GM23338 (cell line): Measurements from ENCODE around the gene FGD4. TPM values are rescaled to one million over a fixed set of nuclear protein-coding genes. Genes with fewer than 3 reads are reported as not detected.
A peak's percentile ranks its signal among the peaks of the same experiment; 100 is the strongest.

ENCODE experiments used
- ATAC-seq: fragments of 200-7000 bp; cut with Tn5 transposase; 3 replicates; pipeline ENCODE4 v1.9.1; 2020
- DNase-seq: peaks from one replicate; pipeline ENCODE4 v3.0.0-alpha.2; 2015; ENCODE audit warnings: low spot score
- H2AFZ ChIP-seq: fragments of 200-600 bp; sonication (generic); 2 replicates; pipeline ENCODE4 v1.8.0; 2016; ENCODE audit warnings: antibody characterized with exemption, mild to moderate bottlenecking, moderate library complexity
- H3F3A ChIP-seq: fragments of 200-600 bp; sonication (generic); replicated peaks from 2 replicates; pipeline ENCODE4 v1.8.0; 2017; ENCODE audit warnings: antibody characterized with exemption, mixed run types, low read depth
- H3K27ac ChIP-seq: fragments of 200-600 bp; sonication (generic); 2 replicates; pipeline ENCODE4 v1.6.1; 2016; ENCODE audit warnings: low read depth
- H3K27me3 ChIP-seq: fragments of 200-600 bp; sonication (generic); 2 replicates; pipeline ENCODE4 v1.8.0; 2016; ENCODE audit warnings: mild to moderate bottlenecking, mixed run types, moderate library complexity; ENCODE audit not compliant: insufficient read depth
- H3K36me3 ChIP-seq: fragments of 200-600 bp; sonication (generic); 2 replicates; pipeline ENCODE4 v1.8.0; 2016; ENCODE audit warnings: mild to moderate bottlenecking; ENCODE audit not compliant: insufficient read depth
- H3K4me1 ChIP-seq: fragments of 200-600 bp; sonication (generic); 2 replicates; pipeline ENCODE4 v1.8.0; 2016; ENCODE audit warnings: mild to moderate bottlenecking, moderate library complexity; ENCODE audit not compliant: insufficient read depth
- H3K4me2 ChIP-seq: fragments of 200-600 bp; sonication (generic); 2 replicates; pipeline ENCODE4 v1.7.1; 2017; ENCODE audit warnings: mixed run types
- H3K4me3 ChIP-seq: fragments of 200-600 bp; sonication (generic); 2 replicates; pipeline ENCODE4 v1.6.1; 2016; ENCODE audit warnings: mixed run types
- H3K79me2 ChIP-seq: fragments of 200-600 bp; sonication (generic); replicated peaks from 2 replicates; pipeline ENCODE4 v1.8.0; 2017; ENCODE audit warnings: mild to moderate bottlenecking; ENCODE audit not compliant: insufficient read depth
- H3K9me2 ChIP-seq: fragments of 200-600 bp; sonication (generic); 2 replicates; pipeline ENCODE4 v1.8.0; 2017; ENCODE audit not compliant: insufficient read depth
- H4K20me1 ChIP-seq: fragments of 200-600 bp; sonication (generic); replicated peaks from 2 replicates; pipeline ENCODE4 v1.8.0; 2017; ENCODE audit warnings: mild to moderate bottlenecking; ENCODE audit not compliant: insufficient read depth
- H3K27ac Mint-ChIP-seq: 2 replicates; pipeline ENCODE4 v1.8.0; 2020; ENCODE audit warnings: inconsistent platforms, mild to moderate bottlenecking, moderate library complexity, mixed read lengths
- H3K27me3 Mint-ChIP-seq: 3 replicates; pipeline ENCODE4 v1.8.0; 2022; ENCODE audit warnings: low read depth, mild to moderate bottlenecking, moderate library complexity, mixed read lengths, inconsistent platforms; ENCODE audit not compliant: insufficient read depth, poor library complexity
- H3K36me3 Mint-ChIP-seq: 3 replicates; pipeline ENCODE4 v1.8.0; 2021; ENCODE audit warnings: low read depth, mild to moderate bottlenecking, inconsistent platforms, moderate library complexity, mixed read lengths
- H3K4me1 Mint-ChIP-seq: 3 replicates; pipeline ENCODE4 v1.8.0; 2020; ENCODE audit warnings: mild to moderate bottlenecking, inconsistent platforms, mixed read lengths
- H3K4me3 Mint-ChIP-seq: 3 replicates; pipeline ENCODE4 v1.8.0; 2021; ENCODE audit warnings: moderate library complexity, mild to moderate bottlenecking, inconsistent platforms, mixed read lengths
- H3K9me3 Mint-ChIP-seq: 3 replicates; pipeline ENCODE4 v1.8.0; 2020; ENCODE audit warnings: moderate library complexity, mild to moderate bottlenecking, inconsistent platforms, mixed read lengths
- CREB1 ChIP-seq: fragments of 250-450 bp; sonication (Bioruptor Pico); IDR thresholded peaks from 2 replicates; pipeline ENCODE4 v1.5.0; 2020; ENCODE audit warnings: low read depth, mild to moderate bottlenecking, moderate library complexity
- ETS1 ChIP-seq: IDR thresholded peaks from 2 replicates; pipeline ENCODE4 v1.6.1; 2016; ENCODE audit warnings: antibody characterized with exemption
- EZH2 ChIP-seq: fragments of 200-600 bp; sonication (generic); IDR thresholded peaks from one replicate; pipeline ENCODE4 v1.8.0; 2017; ENCODE audit warnings: antibody characterized with exemption, mild to moderate bottlenecking, low read depth; ENCODE audit not compliant: unreplicated experiment
- EZH2phosphoT487 ChIP-seq: fragments of 200-600 bp; sonication (generic); IDR thresholded peaks from one replicate; pipeline ENCODE4 v1.8.1; 2018; ENCODE audit warnings: antibody characterized with exemption; ENCODE audit not compliant: unreplicated experiment
- JUNB ChIP-seq: IDR thresholded peaks from one replicate; pipeline ENCODE4 v1.6.1; 2016; ENCODE audit warnings: antibody characterized with exemption; ENCODE audit not compliant: unreplicated experiment
- POLR2AphosphoS5 ChIP-seq: IDR thresholded peaks from 2 replicates; pipeline ENCODE4 v1.6.1; 2016; ENCODE audit warnings: antibody characterized with exemption, low read depth
- REST ChIP-seq: IDR thresholded peaks from one replicate; pipeline ENCODE4 v1.6.1; 2018; ENCODE audit warnings: antibody characterized with exemption; ENCODE audit not compliant: unreplicated experiment
- STAT1 ChIP-seq: IDR thresholded peaks from one replicate; pipeline ENCODE4 v1.6.1; 2016; ENCODE audit warnings: antibody characterized with exemption; ENCODE audit not compliant: unreplicated experiment
- ZNF114 ChIP-seq: fragments of 250-450 bp; sonication (Bioruptor Pico); IDR thresholded peaks from 2 replicates; pipeline ENCODE4 v1.5.0; 2020; ENCODE audit warnings: mild to moderate bottlenecking, moderate library complexity
- ZNF331 ChIP-seq: fragments of 250-450 bp; sonication (Bioruptor Pico); IDR thresholded peaks from 2 replicates; pipeline ENCODE4 v1.5.0; 2020; ENCODE audit warnings: low read depth, mild to moderate bottlenecking, moderate library complexity
- polyA plus RNA-seq: library from polyadenylated mRNA; unstranded; fragments of >200 nt; fragmentation: Nextera tagmentation; extraction: Ambion mirVana; gene quantifications from 2 replicates; pipeline ENCODE4 v1.2.1, GENCODE V29; 2016
- total RNA-seq: library from RNA; depleted of rRNA; stranded (reverse); fragments of >200 nt; shearing (Covaris generic); gene quantifications from 2 replicates; pipeline ENCODE4 v1.2.3, GENCODE V29; 2014
- TF ChIP-seq, protein P1 (sequence below), 2 experiments: fragments of 200-600 bp in 1 of 2; sonication (generic) in 1 of 2; conservative IDR thresholded peaks; 2 replicates each; pipeline versions ENCODE4 v1.5.1 to v1.6.1; 2016 to 2017; ENCODE audit warnings: antibody characterized with exemption in 2 of 2, low read depth in 2 of 2, mild to moderate bottlenecking in 2 of 2, moderate library complexity in 1 of 2
- TF ChIP-seq, protein P2 (sequence below): fragments of 250-450 bp; sonication (Bioruptor Pico); IDR thresholded peaks from 2 replicates; pipeline ENCODE4 v1.5.0; 2020; ENCODE audit warnings: mild to moderate bottlenecking, moderate library complexity

The FGD4 gene
- total and polyA plus RNA-seq, 2 experiments from 2014 or later: 24.3 to 54.3 TPM

DNA sequence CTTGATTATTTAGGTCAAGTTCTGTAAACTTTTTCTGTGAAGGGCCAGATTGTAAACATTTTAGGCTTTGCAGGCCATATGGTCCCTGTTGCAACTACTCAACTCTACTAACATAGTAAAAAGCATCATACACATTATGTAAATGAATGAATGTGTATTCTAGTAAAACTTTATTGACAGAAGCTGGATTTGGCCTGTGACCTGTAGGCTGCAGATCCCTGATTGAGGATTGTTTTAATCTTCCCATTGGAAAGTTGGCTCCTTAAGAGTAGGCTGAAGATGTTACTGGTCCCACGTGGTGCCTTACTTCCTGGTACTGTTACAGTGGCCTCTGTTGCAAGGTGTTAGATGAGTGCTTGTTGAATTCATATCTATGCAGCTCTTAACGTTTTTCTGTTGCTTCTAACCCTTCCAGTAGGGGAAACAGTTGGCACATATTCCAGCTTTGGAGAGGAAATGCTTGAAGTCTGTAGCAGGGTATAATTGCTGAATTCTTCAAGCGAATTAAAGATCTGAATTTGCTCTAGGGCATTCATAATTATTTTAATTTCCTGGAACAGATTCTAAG, 146.1 kb downstream of the FGD4 start:
- H3K27me3 ChIP-seq: no peaks in the 10 kb centered on the region
- Mint-ChIP-seq H3K9me3 (no peaks in the 10 kb centered on the region), H3K27ac (no peak overlapping the region), H3K4me1 (peaks cover 54% of the 10 kb centered on the region), H3K4me3 (no peak overlapping the region), H3K36me3 (peaks cover 9% of the 10 kb centered on the region), H3K27me3 (peaks cover 4% of the 10 kb centered on the region)
- H3K4me2 ChIP-seq: 0 out of 2 replicates have a peak overlapping the region, but pooled peaks have one; percentile 55
- no peak overlapping the region for H2AFZ ChIP-seq
- TF ChIP-seq JUNB: no peak
- no peak for TF ChIP-seq REST
- TF ChIP-seq, protein P1, sequence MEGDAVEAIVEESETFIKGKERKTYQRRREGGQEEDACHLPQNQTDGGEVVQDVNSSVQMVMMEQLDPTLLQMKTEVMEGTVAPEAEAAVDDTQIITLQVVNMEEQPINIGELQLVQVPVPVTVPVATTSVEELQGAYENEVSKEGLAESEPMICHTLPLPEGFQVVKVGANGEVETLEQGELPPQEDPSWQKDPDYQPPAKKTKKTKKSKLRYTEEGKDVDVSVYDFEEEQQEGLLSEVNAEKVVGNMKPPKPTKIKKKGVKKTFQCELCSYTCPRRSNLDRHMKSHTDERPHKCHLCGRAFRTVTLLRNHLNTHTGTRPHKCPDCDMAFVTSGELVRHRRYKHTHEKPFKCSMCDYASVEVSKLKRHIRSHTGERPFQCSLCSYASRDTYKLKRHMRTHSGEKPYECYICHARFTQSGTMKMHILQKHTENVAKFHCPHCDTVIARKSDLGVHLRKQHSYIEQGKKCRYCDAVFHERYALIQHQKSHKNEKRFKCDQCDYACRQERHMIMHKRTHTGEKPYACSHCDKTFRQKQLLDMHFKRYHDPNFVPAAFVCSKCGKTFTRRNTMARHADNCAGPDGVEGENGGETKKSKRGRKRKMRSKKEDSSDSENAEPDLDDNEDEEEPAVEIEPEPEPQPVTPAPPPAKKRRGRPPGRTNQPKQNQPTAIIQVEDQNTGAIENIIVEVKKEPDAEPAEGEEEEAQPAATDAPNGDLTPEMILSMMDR (conservative IDR thresholded peaks at IDR 0.05; ENCODE audit: low read depth in 2 of 2): no peak
- TF ChIP-seq EZH2phosphoT487: no peak
- no peak for TF ChIP-seq CREB1 (CRISPR knock-in tag)
- no peak for TF ChIP-seq POLR2AphosphoS5
- TF ChIP-seq ZNF114 (CRISPR knock-in tag): no peak
- TF ChIP-seq, protein P2, sequence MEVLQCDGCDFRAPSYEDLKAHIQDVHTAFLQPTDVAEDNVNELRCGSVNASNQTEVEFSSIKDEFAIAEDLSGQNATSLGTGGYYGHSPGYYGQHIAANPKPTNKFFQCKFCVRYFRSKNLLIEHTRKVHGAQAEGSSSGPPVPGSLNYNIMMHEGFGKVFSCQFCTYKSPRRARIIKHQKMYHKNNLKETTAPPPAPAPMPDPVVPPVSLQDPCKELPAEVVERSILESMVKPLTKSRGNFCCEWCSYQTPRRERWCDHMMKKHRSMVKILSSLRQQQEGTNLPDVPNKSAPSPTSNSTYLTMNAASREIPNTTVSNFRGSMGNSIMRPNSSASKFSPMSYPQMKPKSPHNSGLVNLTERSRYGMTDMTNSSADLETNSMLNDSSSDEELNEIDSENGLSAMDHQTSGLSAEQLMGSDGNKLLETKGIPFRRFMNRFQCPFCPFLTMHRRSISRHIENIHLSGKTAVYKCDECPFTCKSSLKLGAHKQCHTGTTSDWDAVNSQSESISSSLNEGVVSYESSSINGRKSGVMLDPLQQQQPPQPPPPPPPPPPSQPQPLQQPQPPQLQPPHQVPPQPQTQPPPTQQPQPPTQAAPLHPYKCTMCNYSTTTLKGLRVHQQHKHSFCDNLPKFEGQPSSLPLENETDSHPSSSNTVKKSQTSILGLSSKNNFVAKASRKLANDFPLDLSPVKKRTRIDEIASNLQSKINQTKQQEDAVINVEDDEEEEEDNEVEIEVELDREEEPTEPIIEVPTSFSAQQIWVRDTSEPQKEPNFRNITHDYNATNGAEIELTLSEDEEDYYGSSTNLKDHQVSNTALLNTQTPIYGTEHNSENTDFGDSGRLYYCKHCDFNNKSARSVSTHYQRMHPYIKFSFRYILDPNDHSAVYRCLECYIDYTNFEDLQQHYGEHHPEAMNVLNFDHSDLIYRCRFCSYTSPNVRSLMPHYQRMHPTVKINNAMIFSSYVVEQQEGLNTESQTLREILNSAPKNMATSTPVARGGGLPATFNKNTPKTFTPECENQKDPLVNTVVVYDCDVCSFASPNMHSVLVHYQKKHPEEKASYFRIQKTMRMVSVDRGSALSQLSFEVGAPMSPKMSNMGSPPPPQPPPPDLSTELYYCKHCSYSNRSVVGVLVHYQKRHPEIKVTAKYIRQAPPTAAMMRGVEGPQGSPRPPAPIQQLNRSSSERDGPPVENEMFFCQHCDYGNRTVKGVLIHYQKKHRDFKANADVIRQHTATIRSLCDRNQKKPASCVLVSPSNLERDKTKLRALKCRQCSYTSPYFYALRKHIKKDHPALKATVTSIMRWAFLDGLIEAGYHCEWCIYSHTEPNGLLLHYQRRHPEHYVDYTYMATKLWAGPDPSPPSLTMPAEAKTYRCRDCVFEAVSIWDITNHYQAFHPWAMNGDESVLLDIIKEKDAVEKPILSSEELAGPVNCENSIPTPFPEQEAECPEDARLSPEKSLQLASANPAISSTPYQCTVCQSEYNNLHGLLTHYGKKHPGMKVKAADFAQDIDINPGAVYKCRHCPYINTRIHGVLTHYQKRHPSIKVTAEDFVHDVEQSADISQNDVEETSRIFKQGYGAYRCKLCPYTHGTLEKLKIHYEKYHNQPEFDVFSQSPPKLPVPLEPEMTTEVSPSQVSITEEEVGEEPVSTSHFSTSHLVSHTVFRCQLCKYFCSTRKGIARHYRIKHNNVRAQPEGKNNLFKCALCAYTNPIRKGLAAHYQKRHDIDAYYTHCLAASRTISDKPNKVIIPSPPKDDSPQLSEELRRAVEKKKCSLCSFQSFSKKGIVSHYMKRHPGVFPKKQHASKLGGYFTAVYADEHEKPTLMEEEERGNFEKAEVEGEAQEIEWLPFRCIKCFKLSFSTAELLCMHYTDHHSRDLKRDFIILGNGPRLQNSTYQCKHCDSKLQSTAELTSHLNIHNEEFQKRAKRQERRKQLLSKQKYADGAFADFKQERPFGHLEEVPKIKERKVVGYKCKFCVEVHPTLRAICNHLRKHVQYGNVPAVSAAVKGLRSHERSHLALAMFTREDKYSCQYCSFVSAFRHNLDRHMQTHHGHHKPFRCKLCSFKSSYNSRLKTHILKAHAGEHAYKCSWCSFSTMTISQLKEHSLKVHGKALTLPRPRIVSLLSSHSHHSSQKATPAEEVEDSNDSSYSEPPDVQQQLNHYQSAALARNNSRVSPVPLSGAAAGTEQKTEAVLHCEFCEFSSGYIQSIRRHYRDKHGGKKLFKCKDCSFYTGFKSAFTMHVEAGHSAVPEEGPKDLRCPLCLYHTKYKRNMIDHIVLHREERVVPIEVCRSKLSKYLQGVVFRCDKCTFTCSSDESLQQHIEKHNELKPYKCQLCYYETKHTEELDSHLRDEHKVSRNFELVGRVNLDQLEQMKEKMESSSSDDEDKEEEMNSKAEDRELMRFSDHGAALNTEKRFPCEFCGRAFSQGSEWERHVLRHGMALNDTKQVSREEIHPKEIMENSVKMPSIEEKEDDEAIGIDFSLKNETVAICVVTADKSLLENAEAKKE (CRISPR knock-in tag): no peak
- TF ChIP-seq ETS1: no peak
- no peak for TF ChIP-seq STAT1
- TF ChIP-seq ZNF331 (CRISPR knock-in tag): no peak
- TF ChIP-seq EZH2: no peak
- H3F3A ChIP-seq: 0 out of 2 replicates have a peak, but pooled peaks cover 4% of the 10 kb centered on the region
- H3K27ac ChIP-seq: 0 out of 2 replicates have a peak overlapping the region, but pooled peaks have one; percentile 42
- peaks cover 36% of the 10 kb centered on the region for H4K20me1 ChIP-seq
- ATAC-seq (no peak; the same call in 2 of the 3 replicates), DNase-seq (no peak)
- H3K36me3 ChIP-seq: no peaks in the 10 kb centered on the region
- peaks cover 49% of the 10 kb centered on the region for H3K4me1 ChIP-seq
- H3K9me2 ChIP-seq: no peaks in the 10 kb centered on the region
- H3K4me3 ChIP-seq: no peak overlapping the region
- peaks cover 100% of the 10 kb centered on the region for H3K79me2 ChIP-seq
